Measurements from ENCODE around the gene DRGX. TPM values are rescaled to one million over a fixed set of nuclear protein-coding genes. Genes with fewer than 3 reads are reported as not detected.

DRGX gene
- total and polyA plus RNA-seq, 2 donors (not counting 3 experiments of a cell fraction or from before 2014, with no cell fraction given): not detected

GRCh38 chr10:49318755-49319154 lies 77.1 kb downstream of the DRGX start:
- H3K79me2 ChIP-seq (ENCODE audit: control insufficient read depth, insufficient read depth, low read length): no peaks in the 10 kb centered on the region
- no TSS peak for BruUV-seq (replicated peaks)
- DNase-seq (ENCODE audit: low read depth, low spot score): no peak
- intact Hi-C loops (cut with micrococcal nuclease) (no loop called here), dilution Hi-C loops (cut with MboI; ENCODE audit: extremely low pct_ligation_motif_present, low sequenced_read_pairs) (no loop called here)
- no peaks in the 10 kb centered on the region for H3K9me1 ChIP-seq (replicated peaks; ENCODE audit: control insufficient read depth, extremely low read depth, insufficient read depth, low read length)
- H3K9me3 ChIP-seq (replicated peaks; ENCODE audit: control insufficient read depth, insufficient read depth, low read length): no peaks in the 10 kb centered on the region
- no peak overlapping the region for H2AFZ ChIP-seq (ENCODE audit: low read depth, low read length)
- no peak overlapping the region for H3K4me2 ChIP-seq (ENCODE audit: insufficient read depth, low read length)
- TF ChIP-seq CTCF (IDR thresholded peaks at IDR 0.05; ENCODE audit: extremely low read depth in 1 of 2, insufficient read depth in 1 of 2, low read depth in 1 of 2, low read length in 2 of 2) (no peak), GATA2 (IDR thresholded peaks at IDR 0.05; ENCODE audit: insufficient read depth, insufficient read length, low read depth, low read length) (no peak), MYC (IDR thresholded peaks at IDR 0.05; ENCODE audit: low read depth, low read length) (no peak), JUN (IDR thresholded peaks at IDR 0.05; ENCODE audit: borderline replicate concordance, insufficient read depth, insufficient read length, low read depth) (no peak), POLR2AphosphoS5 (IDR thresholded peaks at IDR 0.05; ENCODE audit: insufficient read depth, low read depth, low read length) (no peak), EZH2 (IDR thresholded peaks at IDR 0.05; ENCODE audit: borderline replicate concordance, low read depth, low read length, severe bottlenecking) (no peak), FOS (IDR thresholded peaks at IDR 0.05; ENCODE audit: borderline replicate concordance, insufficient read depth, low read length) (no peak), POLR2A (IDR thresholded peaks at IDR 0.05; ENCODE audit: low read depth, low read length) (no peak), MAX (IDR thresholded peaks at IDR 0.05; ENCODE audit: insufficient read depth, insufficient read length) (no peak)
- no peaks in the 10 kb centered on the region for H3K27me3 ChIP-seq (ENCODE audit: control insufficient read depth in 2 of 2, insufficient read depth in 2 of 2, low read length in 2 of 2)
- no peak for FAIRE-seq
- no peak overlapping the region for H3K9ac ChIP-seq (replicated peaks; ENCODE audit: extremely low read depth, insufficient read depth, low read length)
- ChIA-PET POLR2A (no interaction called here), CTCF (no interaction called here)
- no peaks in the 10 kb centered on the region for H3K36me3 ChIP-seq (ENCODE audit: control insufficient read depth in 2 of 2, extremely low read depth in 1 of 2, insufficient read depth in 2 of 2, low read length in 2 of 2)
- H3K4me1 ChIP-seq (ENCODE audit: control insufficient read depth, extremely low read depth, insufficient read depth, low read length): no peaks in the 10 kb centered on the region
- no peak overlapping the region for H3K4me3 ChIP-seq (replicated peaks in 1 of 3; ENCODE audit: insufficient read depth in 1 of 3, low read depth in 1 of 3, low read length in 3 of 3)
- no peaks in the 10 kb centered on the region for H4K20me1 ChIP-seq (replicated peaks; ENCODE audit: control insufficient read depth, extremely low read depth, insufficient read depth, low read length)
- H3K27ac ChIP-seq (ENCODE audit: insufficient read depth, low read depth, low read length): no peak overlapping the region

Measured in endothelial cell of umbilical vein (primary cell).